ENCODE results near the gene PIK3CD. TPM values are rescaled to one million over a fixed set of nuclear protein-coding genes. Genes with fewer than 3 reads are reported as not detected.

PIK3CD gene
- polyA plus RNA-seq, 1 of the 3 experiments (the other 2 are of a cell fraction) = 6.0 TPM

- Histone ChIP-seq H3K4me2 (no peak overlapping the region), H2AFZ (ENCODE audit: low read depth) (no peak overlapping the region), H3K27me3 (ENCODE audit: insufficient read depth) (no peaks in the 10 kb centered on the region), H3K36me3 (replicated peaks in 1 of 2; ENCODE audit: control insufficient read depth in 1 of 2, insufficient read depth in 2 of 2, low read length in 1 of 2) (peaks cover 0 to 8% of the 10 kb centered on the region in 2 experiments), H3F3A (replicated peaks; ENCODE audit: insufficient read depth) (no peaks in the 10 kb centered on the region), H3K9me2 (no peaks in the 10 kb centered on the region), H3K9me3 (no peaks in the 10 kb centered on the region), H3K79me2 (ENCODE audit: insufficient read depth) (no peaks in the 10 kb centered on the region), H4K20me1 (ENCODE audit: insufficient read depth) (no peaks in the 10 kb centered on the region), H3K4me3 (ENCODE audit: low read depth in 2 of 2, low read length in 1 of 2) (no peak overlapping the region), H3K4me1 (ENCODE audit: control insufficient read depth in 1 of 2, insufficient read depth in 2 of 2, low read depth in 1 of 2, low read length in 1 of 2) (peaks cover 0 to 55% of the 10 kb centered on the region in 2 experiments; a peak in 1 of 4 replicates), H3K27ac (ENCODE audit: low read depth in 2 of 2, low read length in 1 of 2) (no peak overlapping the region), H3K9ac (no peak overlapping the region)
- POLR2A ChIA-PET = no interaction called here
- no CpG with 5 or more reads among the region's 5 CpGs for WGBS (ENCODE audit: low lambda C conversion rate)
- no peak for DNase-seq
- CTCF ChIA-PET = interaction anchor here (1.2 to 1.7 kb wide), 3 partner anchors 16 to 114 kb away, joined by 3 to 6 read pairs (median 5); partner anchors contain the start of gene TMEM201
- TF ChIP-seq, protein P1, sequence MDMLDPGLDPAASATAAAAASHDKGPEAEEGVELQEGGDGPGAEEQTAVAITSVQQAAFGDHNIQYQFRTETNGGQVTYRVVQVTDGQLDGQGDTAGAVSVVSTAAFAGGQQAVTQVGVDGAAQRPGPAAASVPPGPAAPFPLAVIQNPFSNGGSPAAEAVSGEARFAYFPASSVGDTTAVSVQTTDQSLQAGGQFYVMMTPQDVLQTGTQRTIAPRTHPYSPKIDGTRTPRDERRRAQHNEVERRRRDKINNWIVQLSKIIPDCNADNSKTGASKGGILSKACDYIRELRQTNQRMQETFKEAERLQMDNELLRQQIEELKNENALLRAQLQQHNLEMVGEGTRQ (IDR thresholded peaks at IDR 0.05; ENCODE audit: borderline replicate concordance, low read depth, low read length) = no peak
- TF ChIP-seq EP300 (IDR thresholded peaks at IDR 0.05; ENCODE audit: borderline replicate concordance in 1 of 2, low read depth in 1 of 2, low read length in 1 of 2) = no peak
- no peak for TF ChIP-seq FOXM1 (IDR thresholded peaks at IDR 0.05; ENCODE audit: low read depth)
- TF ChIP-seq, protein P2, sequence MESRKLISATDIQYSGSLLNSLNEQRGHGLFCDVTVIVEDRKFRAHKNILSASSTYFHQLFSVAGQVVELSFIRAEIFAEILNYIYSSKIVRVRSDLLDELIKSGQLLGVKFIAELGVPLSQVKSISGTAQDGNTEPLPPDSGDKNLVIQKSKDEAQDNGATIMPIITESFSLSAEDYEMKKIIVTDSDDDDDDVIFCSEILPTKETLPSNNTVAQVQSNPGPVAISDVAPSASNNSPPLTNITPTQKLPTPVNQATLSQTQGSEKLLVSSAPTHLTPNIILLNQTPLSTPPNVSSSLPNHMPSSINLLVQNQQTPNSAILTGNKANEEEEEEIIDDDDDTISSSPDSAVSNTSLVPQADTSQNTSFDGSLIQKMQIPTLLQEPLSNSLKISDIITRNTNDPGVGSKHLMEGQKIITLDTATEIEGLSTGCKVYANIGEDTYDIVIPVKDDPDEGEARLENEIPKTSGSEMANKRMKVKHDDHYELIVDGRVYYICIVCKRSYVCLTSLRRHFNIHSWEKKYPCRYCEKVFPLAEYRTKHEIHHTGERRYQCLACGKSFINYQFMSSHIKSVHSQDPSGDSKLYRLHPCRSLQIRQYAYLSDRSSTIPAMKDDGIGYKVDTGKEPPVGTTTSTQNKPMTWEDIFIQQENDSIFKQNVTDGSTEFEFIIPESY (IDR thresholded peaks at IDR 0.05; ENCODE audit: borderline replicate concordance, low read depth) = no peak
- no peak for TF ChIP-seq CHD2 (IDR thresholded peaks at IDR 0.05; ENCODE audit: low read length, partially characterized antibody)
- no peak for TF ChIP-seq FOXJ3 (CRISPR knock-in tag; IDR thresholded peaks at IDR 0.05)
- TF ChIP-seq SIN3A (IDR thresholded peaks at IDR 0.05; ENCODE audit: borderline replicate concordance, low read depth, low read length) = no peak
- no peak for TF ChIP-seq TAF1 (IDR thresholded peaks at IDR 0.05; ENCODE audit: borderline replicate concordance, low read depth, low read length)
- TF ChIP-seq GABPA (IDR thresholded peaks at IDR 0.05; ENCODE audit: low read depth) = no peak
Observed at GRCh38 chr1:9609998-9610397, 41.5 kb upstream of the PIK3CD start.

DNA sequence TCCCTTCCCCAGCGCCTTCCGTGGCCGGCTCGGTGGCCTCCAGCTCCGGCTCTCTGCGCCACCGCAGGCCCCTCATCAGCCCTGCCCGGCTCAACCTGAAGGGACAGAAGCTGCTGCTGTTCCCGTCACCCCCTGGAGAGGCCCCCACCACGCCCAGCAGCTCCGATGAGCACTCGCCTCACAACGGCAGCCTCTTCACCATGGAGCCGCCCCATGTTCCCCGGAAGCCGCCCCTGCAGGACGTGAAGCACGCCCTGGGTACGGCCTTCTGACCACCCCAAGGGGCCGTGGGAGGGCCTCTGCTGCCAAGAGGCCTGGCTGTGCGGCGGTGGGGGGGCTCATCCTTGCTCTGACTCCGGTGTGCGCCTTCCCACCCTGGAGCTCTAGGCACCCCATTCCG is 41.0 kb upstream of the PIK3CD start:
- Histone ChIP-seq H3K9ac (no peak overlapping the region), H3K4me3 (ENCODE audit: low read depth in 2 of 2, low read length in 1 of 2) (no peak overlapping the region), H3K79me2 (ENCODE audit: insufficient read depth) (no peaks in the 10 kb centered on the region), H3K27me3 (ENCODE audit: insufficient read depth) (no peaks in the 10 kb centered on the region), H3K36me3 (replicated peaks in 1 of 2; ENCODE audit: control insufficient read depth in 1 of 2, insufficient read depth in 2 of 2, low read length in 1 of 2) (peaks cover 0 to 8% of the 10 kb centered on the region in 2 experiments), H3F3A (replicated peaks; ENCODE audit: insufficient read depth) (no peaks in the 10 kb centered on the region), H2AFZ (ENCODE audit: low read depth) (no peak overlapping the region), H3K4me2 (no peak overlapping the region), H3K27ac (ENCODE audit: low read depth in 2 of 2, low read length in 1 of 2) (no peak overlapping the region), H4K20me1 (ENCODE audit: insufficient read depth) (no peaks in the 10 kb centered on the region), H3K9me3 (no peaks in the 10 kb centered on the region), H3K9me2 (no peaks in the 10 kb centered on the region), H3K4me1 (ENCODE audit: control insufficient read depth in 1 of 2, insufficient read depth in 2 of 2, low read depth in 1 of 2, low read length in 1 of 2) (peaks cover 0 to 53% of the 10 kb centered on the region in 2 experiments; a peak in 1 of 4 replicates)
- DNase-seq = no peak
- 94% methylated on average over 16 of the region's 25 CpGs for WGBS (ENCODE audit: low lambda C conversion rate)
- ChIA-PET CTCF (interaction anchor here (1.2 to 1.7 kb wide), 3 partner anchors 16 to 115 kb away, joined by 3 to 6 read pairs (median 5); partner anchors contain the start of gene TMEM201), POLR2A (no interaction called here)
- TF ChIP-seq, protein P3, sequence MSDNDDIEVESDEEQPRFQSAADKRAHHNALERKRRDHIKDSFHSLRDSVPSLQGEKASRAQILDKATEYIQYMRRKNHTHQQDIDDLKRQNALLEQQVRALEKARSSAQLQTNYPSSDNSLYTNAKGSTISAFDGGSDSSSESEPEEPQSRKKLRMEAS (IDR thresholded peaks at IDR 0.05; ENCODE audit: low read depth) = no peak
- TF ChIP-seq NFIC (IDR thresholded peaks at IDR 0.05; ENCODE audit: borderline replicate concordance) (no peak), RXRA (IDR thresholded peaks at IDR 0.05; ENCODE audit: borderline replicate concordance, low read depth) (no peak), EP300 (IDR thresholded peaks at IDR 0.05; ENCODE audit: borderline replicate concordance in 1 of 2, low read depth in 1 of 2, low read length in 1 of 2) (no peak), NRF1 (IDR thresholded peaks at IDR 0.05; ENCODE audit: low read depth, low read length) (no peak), REST (IDR thresholded peaks at IDR 0.05; ENCODE audit: low read depth, low read length) (no peak)

All from SK-N-SH (cell line).